ENCODE measurements around the gene BCL7A.

GRCh38 chr12:122029620-122030423, 8.1 kb downstream of the BCL7A start:
- TF ChIP-seq POLR2AphosphoS5 (IDR thresholded peaks at IDR 0.05; ENCODE audit: borderline replicate concordance, low read depth, low read length) = no peak
- no peak for TF ChIP-seq EZH2 (IDR thresholded peaks at IDR 0.05)
- no peak for TF ChIP-seq FOXP2 (optimal IDR thresholded peaks at IDR 0.05; ENCODE audit: control extremely low read depth, extremely low read length, insufficient read depth)

All from SK-N-MC (cell line).